ENCODE data around the gene CHI3L1. TPM values are rescaled to one million over a fixed set of nuclear protein-coding genes. Genes with fewer than 3 reads are reported as not detected.

Gene CHI3L1
- total RNA-seq, 3 donors from 2014 or later = 0.58 to 10.8 (median 1.8) TPM

GRCh38 chr1:203211812-203212211 lies 25.3 kb upstream of the CHI3L1 start:
- no peak for ATAC-seq
- DNase-seq = no peak
- intact Hi-C loops (cut with DNase I, micrococcal nuclease) = no loop called here
- TF ChIP-seq CTCF (IDR thresholded peaks at IDR 0.05) = no peak
- H3K36me3 ChIP-seq (ENCODE audit: low read depth) = no peaks in the 10 kb centered on the region
- H3K4me3 ChIP-seq = no peak overlapping the region
- H3K9me3 ChIP-seq = no peaks in the 10 kb centered on the region
- H3K4me1 ChIP-seq (ENCODE audit: low read depth) = no peaks in the 10 kb centered on the region

- H3K4me1 ChIP-seq (ENCODE audit: low read depth) = no peaks in the 10 kb centered on the region
- ATAC-seq (no peak), DNase-seq (no peak)
- intact Hi-C loops (cut with DNase I, micrococcal nuclease) = no loop called here
- H3K36me3 ChIP-seq (ENCODE audit: low read depth) = no peaks in the 10 kb centered on the region
- H3K9me3 ChIP-seq = no peaks in the 10 kb centered on the region
- no peak for TF ChIP-seq CTCF (IDR thresholded peaks at IDR 0.05)
- no peak overlapping the region for H3K4me3 ChIP-seq
Measured at GRCh38 chr1:203210988-203211387, 24.5 kb upstream of the CHI3L1 start.

- no peak for TF ChIP-seq CTCF (IDR thresholded peaks at IDR 0.05)
- H3K4me3 ChIP-seq = no peak overlapping the region
- no peaks in the 10 kb centered on the region for H3K4me1 ChIP-seq (ENCODE audit: low read depth)
- ATAC-seq (no peak), DNase-seq (no peak)
- H3K36me3 ChIP-seq (ENCODE audit: low read depth) = no peaks in the 10 kb centered on the region
- H3K9me3 ChIP-seq = no peaks in the 10 kb centered on the region
- intact Hi-C loops (cut with DNase I, micrococcal nuclease) = no loop called here
Measured at GRCh38 chr1:203210350-203210749, 23.8 kb upstream of the CHI3L1 start.

- Histone ChIP-seq H3K4me1 (ENCODE audit: low read depth) (no peaks in the 10 kb centered on the region), H3K4me3 (no peak overlapping the region), H3K9me3 (no peaks in the 10 kb centered on the region), H3K36me3 (ENCODE audit: low read depth) (no peaks in the 10 kb centered on the region)
- intact Hi-C loops (cut with DNase I, micrococcal nuclease) = no loop called here
- no peak for ATAC-seq
- no peak for DNase-seq
- no peak for TF ChIP-seq CTCF (IDR thresholded peaks at IDR 0.05)
Measured at GRCh38 chr1:203208181-203208580, 21.7 kb upstream of the CHI3L1 start.

- Histone ChIP-seq H3K4me3 (no peak overlapping the region), H3K9me3 (no peaks in the 10 kb centered on the region), H3K4me1 (ENCODE audit: low read depth) (no peaks in the 10 kb centered on the region), H3K36me3 (ENCODE audit: low read depth) (no peaks in the 10 kb centered on the region)
- ATAC-seq (no peak), DNase-seq (no peak)
- intact Hi-C loops (cut with DNase I, micrococcal nuclease) = no loop called here
- TF ChIP-seq CTCF (IDR thresholded peaks at IDR 0.05) = no peak
Measured at GRCh38 chr1:203207751-203208150, 21.2 kb upstream of the CHI3L1 start.

- ATAC-seq (no peak), DNase-seq (no peak)
- no peak for TF ChIP-seq CTCF (IDR thresholded peaks at IDR 0.05)
- intact Hi-C loops (cut with DNase I, micrococcal nuclease) = no loop called here
- H3K36me3 ChIP-seq (ENCODE audit: low read depth) = no peaks in the 10 kb centered on the region
- H3K4me1 ChIP-seq (ENCODE audit: low read depth) = no peaks in the 10 kb centered on the region
- H3K9me3 ChIP-seq = no peaks in the 10 kb centered on the region
- H3K4me3 ChIP-seq = no peak overlapping the region
Measured at GRCh38 chr1:203206129-203206687, 19.7 kb upstream of the CHI3L1 start.
